GM12865 (cell line): Measurements from ENCODE around the gene SREBF1.

ENCODE experiments used
- DNase-seq: peaks from one replicate; pipeline ENCODE4 v3.0.0; 2010; ENCODE audit warnings: low read depth
- H3K4me3 ChIP-seq: 2 replicates; pipeline ENCODE4 v1.5.1; 2011; ENCODE audit warnings: mild to moderate bottlenecking, low read depth, low read length, control low read depth
- TF ChIP-seq, protein P1 (sequence below): IDR thresholded peaks from 2 replicates; pipeline ENCODE4 v1.5.1; 2011; ENCODE audit warnings: low read length, control low read depth, low read depth, inconsistent platforms; ENCODE audit not compliant: insufficient read depth; ENCODE audit errors: missing control alignments

SREBF1 gene

DNA sequence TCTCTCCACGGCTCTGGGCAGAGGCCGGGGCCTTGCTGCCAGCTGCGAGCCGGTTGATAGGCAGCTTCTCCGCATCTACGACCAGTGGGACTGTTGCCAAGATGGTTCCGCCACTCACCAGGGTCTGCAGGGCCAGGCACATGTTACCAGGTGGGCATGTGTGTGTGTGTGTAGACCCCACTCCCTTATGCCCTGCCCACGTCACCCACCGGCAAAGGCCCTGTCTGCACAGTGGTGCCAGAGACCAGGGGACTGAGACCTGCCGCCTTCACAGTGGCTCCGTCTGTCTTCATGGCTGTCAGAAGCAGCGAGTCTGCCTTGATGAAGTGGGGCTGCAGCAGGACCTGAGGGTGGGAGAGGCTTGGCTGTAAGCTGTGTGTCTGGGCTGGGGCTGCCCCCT, 17.7 kb downstream of the SREBF1 start:
- no peak for DNase-seq
- no peak overlapping the region for H3K4me3 ChIP-seq
- TF ChIP-seq, protein P1, sequence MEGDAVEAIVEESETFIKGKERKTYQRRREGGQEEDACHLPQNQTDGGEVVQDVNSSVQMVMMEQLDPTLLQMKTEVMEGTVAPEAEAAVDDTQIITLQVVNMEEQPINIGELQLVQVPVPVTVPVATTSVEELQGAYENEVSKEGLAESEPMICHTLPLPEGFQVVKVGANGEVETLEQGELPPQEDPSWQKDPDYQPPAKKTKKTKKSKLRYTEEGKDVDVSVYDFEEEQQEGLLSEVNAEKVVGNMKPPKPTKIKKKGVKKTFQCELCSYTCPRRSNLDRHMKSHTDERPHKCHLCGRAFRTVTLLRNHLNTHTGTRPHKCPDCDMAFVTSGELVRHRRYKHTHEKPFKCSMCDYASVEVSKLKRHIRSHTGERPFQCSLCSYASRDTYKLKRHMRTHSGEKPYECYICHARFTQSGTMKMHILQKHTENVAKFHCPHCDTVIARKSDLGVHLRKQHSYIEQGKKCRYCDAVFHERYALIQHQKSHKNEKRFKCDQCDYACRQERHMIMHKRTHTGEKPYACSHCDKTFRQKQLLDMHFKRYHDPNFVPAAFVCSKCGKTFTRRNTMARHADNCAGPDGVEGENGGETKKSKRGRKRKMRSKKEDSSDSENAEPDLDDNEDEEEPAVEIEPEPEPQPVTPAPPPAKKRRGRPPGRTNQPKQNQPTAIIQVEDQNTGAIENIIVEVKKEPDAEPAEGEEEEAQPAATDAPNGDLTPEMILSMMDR, result no peak

GRCh38 chr17:17818088-17818526, 18.7 kb downstream of the SREBF1 start:
- H3K4me3 ChIP-seq, result no peak overlapping the region
- TF ChIP-seq, protein P1, result no peak
- DNase-seq, result no peak

- no peak for DNase-seq
- TF ChIP-seq, protein P1, result no peak
- no peak overlapping the region for H3K4me3 ChIP-seq
Observed at GRCh38 chr17:17817552-17817947, 19.2 kb downstream of the SREBF1 start.

DNA sequence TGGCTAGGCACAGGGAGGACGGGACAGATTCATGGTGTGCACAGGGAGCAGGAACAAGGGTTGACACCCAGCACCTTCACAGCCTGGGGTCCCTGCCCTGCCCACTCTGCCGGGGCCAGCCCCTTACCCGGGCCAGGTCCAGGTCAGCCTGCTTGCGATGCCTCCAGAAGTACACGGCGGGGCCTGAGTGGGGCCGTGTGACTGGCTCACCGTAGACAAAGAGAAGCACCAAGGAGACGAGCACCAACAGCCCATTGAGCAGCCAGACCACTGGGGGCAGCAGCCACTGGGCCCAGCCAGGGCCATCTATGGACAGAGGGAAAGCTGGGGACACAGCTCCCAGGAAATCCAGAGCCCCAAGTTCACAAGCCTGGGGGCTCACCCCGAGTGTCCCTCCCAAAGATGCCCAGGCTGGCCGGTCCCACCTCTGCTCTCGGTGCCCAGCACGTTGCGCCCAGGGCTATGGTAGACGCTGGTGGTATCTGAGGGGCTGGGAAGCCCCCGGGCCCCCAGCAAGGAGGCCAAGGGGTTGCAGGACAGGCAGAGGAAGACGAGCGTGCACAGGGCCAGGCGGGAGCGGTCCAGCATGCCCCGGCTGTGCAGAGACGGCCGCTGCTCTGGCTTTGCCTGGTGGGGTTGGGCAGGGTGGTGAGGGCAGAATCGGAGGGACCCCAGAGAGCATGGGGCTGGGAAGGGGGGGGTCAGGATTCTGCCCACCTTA, 19.8 kb downstream of the SREBF1 start:
- no peak overlapping the region for H3K4me3 ChIP-seq
- DNase-seq, result no peak
- TF ChIP-seq, protein P1, result no peak

DNA sequence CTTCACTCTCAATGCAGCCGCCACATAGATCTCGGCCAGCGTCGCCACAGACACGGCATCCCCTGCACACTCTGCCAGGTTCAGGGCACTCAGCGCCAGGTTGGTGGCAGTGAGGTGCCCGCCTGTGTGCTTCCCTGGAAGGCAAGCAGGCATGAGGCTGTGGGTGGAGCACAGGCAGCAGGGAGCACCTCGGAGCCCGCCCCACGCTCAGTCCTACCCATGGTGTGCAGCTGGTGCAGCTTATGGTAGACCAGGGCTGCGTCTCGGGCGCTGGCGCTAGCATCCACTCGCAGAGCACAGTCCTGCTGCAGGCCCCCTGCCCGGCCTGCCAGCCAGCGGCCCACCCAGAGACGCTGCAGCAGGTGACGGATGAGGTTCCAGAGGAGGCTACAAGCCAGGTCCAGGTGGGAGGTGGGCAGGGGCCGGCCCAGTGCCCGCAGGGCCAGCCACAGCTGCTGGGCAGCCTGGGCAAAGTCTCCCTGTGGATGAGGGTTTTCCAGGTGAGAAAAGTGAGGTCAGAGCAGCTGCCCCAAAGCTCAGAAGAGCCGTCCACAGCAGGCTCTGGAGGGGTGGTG, 20.5 kb downstream of the SREBF1 start:
- no peak for DNase-seq
- TF ChIP-seq, protein P1, result no peak
- no peak overlapping the region for H3K4me3 ChIP-seq

- no peak overlapping the region for H3K4me3 ChIP-seq
- no peak for DNase-seq
- TF ChIP-seq, protein P1, result no peak
Observed at GRCh38 chr17:17815436-17816200, 21.2 kb downstream of the SREBF1 start.

DNA sequence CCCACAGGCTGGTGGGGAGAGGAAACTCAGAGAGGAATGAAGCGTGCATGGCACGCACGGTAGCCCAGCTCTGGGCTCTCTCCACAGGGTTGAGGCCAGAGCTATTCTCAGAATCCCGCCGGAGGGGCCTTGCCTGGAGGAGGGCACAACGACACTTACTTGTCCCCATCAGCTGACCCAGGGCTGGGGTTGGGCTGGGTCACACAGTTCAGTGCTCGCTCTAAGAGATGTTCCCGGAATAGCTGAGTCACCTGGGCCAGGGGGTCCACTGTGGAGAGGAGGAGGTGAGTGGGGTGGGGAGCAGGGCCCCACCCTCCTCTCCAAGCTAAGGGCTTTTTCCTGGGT, 21.8 kb downstream of the SREBF1 start:
- no peak overlapping the region for H3K4me3 ChIP-seq
- TF ChIP-seq, protein P1, result no peak
- no peak for DNase-seq
